GM18951 (cell line): ENCODE results near the gene RNF26.

ENCODE experiments used
- POLR2A ChIP-seq: IDR thresholded peaks from 4 replicates; pipeline ENCODE4 v1.6.1; 2011; ENCODE audit warnings: mild to moderate bottlenecking; ENCODE audit not compliant: insufficient read length, insufficient read depth; ENCODE audit errors: extremely low read depth
- in situ Hi-C: fragments of 300-500 bp; cut with MboI; formaldehyde crosslinking; loops from one replicate; pipeline ENCODE4 v1.12.0; 2022; ENCODE audit warnings: low sequenced_read_pairs, mixed read lengths, inconsistent platforms; ENCODE audit not compliant: unreplicated experiment

Gene RNF26

DNA sequence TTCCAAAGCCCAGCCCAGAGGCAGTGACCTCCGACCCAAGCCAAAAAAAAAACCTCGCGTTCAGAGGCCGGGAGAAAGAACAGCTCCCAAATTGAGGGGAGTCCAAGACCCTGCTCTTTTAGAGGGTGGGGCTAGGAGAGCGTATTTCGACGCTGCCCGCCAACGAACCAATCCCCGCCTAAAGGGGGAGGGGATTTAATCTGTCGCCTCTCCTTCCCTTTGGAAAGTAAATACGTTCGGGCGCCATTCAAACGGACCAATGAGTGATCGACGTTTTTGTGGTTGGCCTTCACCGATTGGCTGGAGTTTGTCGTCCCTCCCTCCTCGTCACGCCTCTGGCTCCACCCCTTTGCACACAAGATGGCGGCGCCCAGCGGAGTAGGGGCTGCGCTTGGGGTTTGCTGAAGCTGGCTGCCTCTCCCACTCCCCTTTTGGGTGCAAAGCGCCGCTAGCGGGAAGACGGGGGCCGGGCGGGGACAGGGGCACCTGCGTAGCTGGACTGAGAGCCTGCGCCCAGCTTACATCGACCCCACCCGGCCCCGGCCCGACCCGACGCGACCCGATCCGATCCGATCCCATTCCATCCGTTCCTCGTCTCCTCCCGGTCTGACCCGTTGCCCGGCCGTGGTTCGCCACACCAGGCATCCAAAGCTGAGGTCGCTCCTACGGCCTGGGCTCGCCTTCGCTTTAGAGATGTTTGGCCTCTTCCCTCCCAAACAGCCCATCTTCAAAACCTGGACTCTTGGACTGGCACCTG, at the start of gene RNF26:
RNF26 (plus strand) TSS at position 354 of the 757 bp plus-strand sequence. CDS start 596 bp downstream, outside the sequence.
- TF ChIP-seq POLR2A = peak; percentile 77
- in situ Hi-C loops = no loop called here

DNA sequence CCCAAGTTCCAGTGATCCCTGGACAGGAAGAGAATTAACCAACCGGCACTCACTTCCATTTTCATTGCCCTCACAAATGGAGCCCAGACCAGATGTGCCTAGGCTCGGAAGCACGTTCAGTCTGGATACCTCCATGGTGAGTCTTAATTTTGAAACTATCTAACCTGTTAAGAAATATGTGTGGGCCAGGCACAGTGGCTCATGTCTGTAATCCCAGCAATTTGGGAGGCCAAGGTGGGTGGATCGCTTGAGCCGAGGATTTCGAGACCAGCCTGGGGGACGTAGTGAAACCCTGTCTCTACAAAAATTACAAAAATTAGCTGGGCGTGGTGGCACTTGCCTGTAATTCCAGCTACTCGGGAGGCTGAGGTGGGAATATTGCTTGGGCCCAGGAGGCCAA, 48.9 kb upstream of the RNF26 start:
- no peak for TF ChIP-seq POLR2A
- in situ Hi-C loops = no loop called here

DNA sequence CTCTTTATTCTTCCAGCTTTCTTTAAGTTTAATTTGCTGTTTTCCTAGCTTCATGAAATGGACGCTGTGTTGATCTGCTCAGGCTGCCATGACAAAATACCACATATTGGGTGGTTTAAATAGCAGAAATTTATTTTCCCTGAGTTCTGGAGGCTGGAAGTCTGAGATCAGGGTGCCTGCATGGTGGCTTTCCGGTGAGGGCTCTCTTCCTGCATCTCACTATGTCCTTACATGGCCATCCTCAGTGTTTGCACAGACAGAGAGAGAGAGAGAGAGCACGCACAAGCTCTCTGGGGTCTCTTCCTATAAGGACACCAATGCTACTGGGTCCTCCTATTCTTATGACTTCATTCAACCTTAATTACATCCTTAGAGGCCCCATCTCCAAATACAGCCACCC, 46.1 kb upstream of the RNF26 start:
- TF ChIP-seq POLR2A = no peak

DNA sequence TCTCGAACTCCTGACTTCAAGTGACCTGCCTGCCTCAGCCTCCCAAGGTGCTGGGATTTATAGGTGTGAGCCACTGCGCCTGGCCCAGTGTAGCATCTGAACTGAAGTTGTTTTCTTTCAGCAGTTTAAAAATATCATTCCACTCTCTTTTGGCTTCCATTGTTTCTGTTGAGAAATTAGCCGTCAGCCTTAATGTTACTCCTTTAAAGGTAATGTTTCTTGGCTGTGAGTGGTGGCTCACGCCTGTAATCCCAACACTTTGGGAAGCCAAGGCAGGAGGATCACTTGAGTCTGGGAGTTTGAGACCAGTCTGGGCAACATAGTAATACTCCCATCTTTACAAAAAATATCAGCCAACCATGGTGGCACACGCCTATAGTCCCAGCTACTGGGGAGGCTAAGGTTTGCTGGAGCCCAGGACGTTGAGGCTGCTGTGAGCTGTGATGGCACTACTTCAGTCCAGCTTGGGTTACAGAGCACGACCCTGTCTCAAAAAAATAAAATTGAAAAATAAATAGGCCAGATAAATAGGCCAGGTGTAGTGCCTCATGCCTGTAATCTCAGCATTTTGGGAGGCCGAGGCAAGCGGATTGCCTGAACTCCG, 43.3 kb upstream of the RNF26 start:
- TF ChIP-seq POLR2A = no peak
- in situ Hi-C loops = no loop called here

More for the DNA sequence above, 46.1 kb upstream of the RNF26 start:
- in situ Hi-C loops = no loop called here

DNA sequence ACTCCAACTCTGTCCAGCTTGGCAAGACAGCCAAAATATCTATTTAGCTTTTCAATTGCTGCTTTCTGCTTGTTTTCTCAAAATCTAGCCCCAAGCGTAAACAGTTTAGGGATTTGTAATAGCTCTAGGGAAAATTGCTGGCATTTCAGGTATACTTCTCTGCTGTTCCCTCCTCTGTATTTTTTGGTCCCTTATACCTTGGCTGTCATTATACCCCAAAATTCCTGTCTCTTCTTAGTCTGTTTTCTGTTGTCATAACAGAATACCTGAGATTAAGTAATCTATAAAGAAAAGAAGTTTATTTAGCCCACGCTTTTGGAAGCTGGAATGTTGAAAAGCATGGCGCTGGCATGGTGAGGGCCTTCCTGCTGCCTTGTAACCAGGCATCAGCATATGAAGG, 40.9 kb upstream of the RNF26 start:
- in situ Hi-C loops = no loop called here
- TF ChIP-seq POLR2A = no peak

DNA sequence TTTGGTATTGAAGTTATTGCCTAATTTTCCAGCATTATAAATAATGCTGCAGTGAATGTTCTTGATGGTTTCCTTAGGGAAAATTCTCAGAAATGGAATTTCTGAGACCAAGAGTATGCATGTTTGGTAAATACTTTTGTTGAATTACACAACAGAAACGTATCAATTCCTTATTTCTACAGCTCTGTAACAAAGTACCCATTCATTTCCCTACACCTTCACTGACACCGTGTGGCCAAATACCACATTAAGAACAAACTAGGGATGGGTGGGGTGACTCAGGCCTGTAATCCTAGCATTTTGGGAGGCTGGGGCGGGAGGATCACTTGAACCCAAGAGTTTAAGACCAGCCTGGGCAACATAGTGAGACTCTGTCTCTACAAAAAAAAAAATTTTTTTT, 39.1 kb upstream of the RNF26 start:
- no peak for TF ChIP-seq POLR2A
- in situ Hi-C loops = no loop called here

DNA sequence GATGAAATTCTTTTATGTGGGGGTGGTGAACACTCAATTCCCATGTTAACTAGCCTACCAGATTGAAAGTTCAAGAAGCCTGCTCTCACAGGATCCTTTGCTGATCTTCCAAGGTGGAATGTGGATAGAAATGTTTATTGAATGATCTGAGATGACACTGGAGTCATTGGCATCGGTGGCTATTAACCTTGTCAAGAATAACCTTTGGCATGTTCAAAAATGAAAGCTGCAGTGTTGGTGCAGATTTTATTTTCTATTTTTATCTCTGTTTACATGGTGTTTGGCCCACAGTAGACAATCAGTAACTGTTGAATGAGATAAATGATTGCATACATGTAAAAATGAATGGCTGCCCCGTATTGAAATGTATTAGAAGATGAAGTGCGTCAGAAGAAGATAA, 36.4 kb upstream of the RNF26 start:
- TF ChIP-seq POLR2A = no peak
- in situ Hi-C loops = no loop called here

DNA sequence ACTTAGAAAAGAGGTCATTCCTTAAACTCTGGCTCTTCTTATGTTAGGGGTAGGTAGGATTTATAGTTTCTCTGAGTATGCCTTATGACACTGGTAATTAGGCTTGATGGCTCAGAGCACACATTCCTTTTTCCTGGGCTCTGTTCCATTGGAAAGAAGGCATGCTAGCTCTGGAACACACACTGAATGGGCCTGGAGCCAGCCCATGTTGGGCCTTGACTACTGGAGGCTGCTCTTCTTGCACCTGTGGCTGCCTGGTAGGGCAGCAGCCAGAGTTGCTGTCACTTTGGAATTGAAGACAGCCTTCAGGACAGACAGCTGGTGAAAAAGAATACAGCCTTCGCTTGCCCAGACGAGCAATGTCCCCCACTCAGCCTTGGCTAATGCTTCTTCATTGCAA, 35.6 kb upstream of the RNF26 start:
- no peak for TF ChIP-seq POLR2A
- in situ Hi-C loops = no loop called here

DNA sequence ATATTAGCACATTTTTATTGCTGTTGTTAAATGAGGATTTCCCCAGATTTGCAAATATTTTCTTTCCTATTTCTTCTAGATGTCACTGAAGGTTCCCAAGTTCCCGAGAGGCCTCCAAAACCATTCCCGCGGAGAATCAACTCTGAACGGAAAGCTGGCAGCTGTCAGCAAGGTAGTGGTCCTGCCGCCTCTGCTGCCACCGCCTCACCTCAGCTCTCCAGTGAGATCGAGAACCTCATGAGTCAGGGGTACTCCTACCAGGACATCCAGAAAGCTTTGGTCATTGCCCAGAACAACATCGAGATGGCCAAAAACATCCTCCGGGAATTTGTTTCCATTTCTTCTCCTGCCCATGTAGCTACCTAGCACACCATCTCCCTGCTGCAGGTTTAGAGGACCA, 34.9 kb upstream of the RNF26 start:
- TF ChIP-seq POLR2A = no peak
- in situ Hi-C loops = no loop called here

DNA sequence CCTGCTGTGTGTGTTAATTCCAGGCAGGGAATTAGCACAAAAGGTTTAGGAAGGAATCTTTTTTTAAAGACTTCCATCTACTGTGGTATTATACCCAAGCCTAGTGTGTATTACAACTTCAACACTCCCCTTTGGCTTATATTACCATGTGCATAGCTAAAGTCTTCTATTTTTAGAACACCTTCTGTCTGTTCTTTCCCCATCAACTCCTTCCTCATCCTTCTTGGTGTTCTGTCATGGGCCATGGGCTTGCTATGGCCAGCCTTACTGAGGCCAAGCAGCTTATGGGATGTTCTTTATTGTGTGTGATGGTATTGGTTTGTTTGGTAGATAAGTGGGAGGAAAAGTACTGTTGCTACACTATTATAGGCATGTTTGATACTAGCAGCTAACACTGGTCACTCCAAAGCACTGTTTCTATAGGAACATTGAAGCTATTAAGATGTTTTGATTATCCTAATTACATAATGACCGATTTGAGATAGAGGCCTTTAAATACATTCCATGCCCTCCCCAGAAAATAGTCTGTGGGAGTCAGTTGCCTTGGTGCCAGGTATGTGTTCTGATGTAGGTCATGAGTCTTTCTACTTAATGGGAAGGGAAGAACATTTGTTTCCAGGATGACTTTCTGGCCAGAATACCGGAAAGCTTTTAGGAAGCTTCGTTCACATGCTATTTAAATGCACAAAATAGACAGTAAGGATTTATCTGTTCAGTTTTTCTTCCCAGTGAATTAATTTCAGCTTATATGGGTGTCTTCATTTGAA, 33.9 kb upstream of the RNF26 start:
- TF ChIP-seq POLR2A = no peak
- in situ Hi-C loops = no loop called here

DNA sequence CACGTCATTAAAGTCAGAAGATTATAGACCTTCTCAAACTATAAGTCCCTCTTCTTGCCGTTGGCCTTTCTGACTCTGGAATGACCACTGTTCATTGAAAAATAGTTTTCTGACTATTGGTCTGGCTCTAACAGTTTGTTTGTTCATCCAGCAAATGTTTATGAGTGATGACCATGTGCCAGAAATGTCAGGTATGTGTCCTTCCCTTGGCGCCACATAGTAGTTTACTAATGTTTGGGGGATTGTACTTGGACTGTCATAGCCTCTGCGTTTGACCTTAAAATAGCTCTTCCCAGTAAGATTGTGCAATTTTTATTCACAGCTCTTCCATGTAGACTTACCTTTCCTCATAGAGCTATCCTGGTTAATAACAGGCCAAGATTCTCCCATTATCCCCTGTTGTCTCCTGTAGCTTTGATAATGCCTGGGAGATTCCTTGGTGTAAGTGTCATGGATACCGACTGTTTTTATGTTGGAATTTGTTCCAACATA, 31.1 kb upstream of the RNF26 start:
- in situ Hi-C loops = no loop called here
- TF ChIP-seq POLR2A = no peak

DNA sequence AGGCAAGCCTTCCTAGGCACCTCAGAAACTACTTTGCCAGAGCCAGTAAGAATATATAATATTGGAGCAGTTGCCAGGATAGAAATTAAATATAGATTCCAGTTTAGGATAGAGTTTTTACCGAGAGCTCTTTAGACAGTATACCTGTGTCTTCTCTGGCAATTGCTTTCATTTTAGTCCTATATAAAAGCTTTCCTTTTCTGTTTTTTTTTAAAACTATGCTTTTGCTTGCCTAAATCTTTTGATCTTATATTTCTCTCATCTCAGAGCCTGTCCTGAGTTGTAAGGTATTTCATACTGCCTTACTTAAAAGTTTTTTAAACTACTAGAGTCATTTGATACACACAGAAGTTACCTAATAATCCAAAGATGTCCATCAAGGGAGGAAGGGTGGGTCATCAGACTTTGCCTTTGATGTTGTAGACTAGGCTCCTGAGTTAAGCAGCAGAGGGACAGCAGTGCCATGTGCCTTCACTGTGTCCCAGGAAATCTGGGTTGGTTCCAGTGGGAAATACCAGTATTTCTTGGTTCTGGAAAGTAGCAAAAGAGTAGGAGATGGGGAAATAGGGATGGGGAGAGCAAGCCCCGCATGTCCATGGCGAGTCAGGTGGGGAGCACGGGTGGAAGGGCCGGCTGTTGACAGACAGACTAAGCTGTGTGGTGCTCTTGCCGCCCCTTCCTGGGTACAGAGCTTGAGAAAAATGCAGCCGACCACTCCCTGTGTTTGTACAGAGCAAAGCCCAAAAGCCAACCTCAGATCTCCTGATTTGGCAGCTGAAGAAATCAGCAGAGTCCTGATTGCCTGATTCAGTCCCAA, 28.6 kb upstream of the RNF26 start:
- in situ Hi-C loops = no loop called here

More for the DNA sequence above, 28.6 kb upstream of the RNF26 start:
- TF ChIP-seq POLR2A = no peak
